ENCODE measurements around the gene CD2BP2.
"Not testable (repeated sequence)": the region's sequence is repeated elsewhere in the genome, so short reads cannot be mapped to it uniquely, and the experiment has no call there.

The CD2BP2 gene

DNA sequence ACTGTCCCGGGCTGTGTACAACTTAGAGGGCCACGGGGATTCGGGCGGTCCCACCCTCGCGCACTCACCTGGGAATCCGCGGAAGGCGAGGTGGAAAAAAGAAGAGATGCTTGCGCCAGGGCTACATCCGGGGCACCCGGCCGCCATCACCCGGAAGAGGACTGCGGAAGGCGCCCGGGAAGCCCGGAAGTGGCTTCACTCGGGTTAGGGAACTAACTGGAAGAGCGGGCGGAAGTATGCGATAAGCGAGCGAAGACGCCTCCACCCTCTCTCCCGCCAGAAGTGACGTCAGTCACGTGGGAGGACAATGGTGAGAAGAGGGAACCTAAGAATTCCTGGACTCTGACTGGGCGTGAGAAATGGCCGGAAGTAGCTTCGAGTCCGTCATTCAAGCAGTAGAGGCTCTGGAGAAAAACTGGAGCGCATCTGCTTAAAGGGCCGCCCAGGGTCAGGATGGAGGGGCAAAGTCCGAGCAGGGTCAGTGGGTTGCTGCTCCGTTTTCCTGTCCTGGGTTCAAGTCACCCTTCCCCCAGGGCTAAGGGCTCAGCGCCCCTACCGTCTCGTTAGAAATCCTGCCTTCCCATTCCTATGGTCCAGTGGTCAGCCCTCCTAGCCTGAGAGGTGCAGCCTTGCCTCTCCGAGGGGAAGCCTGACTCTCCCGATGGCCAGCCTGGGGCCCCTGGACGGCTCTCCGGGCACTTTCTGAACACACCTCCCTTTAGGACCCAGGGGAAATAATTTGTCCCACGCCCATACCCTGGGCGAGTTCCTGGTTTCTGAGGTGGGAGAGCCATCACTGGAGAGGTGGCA is at the start of gene CD2BP2:
TSS of gene CD2BP2 (minus strand) at position 165 of the 810 bp plus-strand sequence. CDS start 627 bp downstream, outside the sequence.
- peak; percentile 94 for DNase-seq (ENCODE audit: low spot score)
- TF ChIP-seq, protein P1, sequence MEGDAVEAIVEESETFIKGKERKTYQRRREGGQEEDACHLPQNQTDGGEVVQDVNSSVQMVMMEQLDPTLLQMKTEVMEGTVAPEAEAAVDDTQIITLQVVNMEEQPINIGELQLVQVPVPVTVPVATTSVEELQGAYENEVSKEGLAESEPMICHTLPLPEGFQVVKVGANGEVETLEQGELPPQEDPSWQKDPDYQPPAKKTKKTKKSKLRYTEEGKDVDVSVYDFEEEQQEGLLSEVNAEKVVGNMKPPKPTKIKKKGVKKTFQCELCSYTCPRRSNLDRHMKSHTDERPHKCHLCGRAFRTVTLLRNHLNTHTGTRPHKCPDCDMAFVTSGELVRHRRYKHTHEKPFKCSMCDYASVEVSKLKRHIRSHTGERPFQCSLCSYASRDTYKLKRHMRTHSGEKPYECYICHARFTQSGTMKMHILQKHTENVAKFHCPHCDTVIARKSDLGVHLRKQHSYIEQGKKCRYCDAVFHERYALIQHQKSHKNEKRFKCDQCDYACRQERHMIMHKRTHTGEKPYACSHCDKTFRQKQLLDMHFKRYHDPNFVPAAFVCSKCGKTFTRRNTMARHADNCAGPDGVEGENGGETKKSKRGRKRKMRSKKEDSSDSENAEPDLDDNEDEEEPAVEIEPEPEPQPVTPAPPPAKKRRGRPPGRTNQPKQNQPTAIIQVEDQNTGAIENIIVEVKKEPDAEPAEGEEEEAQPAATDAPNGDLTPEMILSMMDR (IDR thresholded peaks at IDR 0.05; ENCODE audit: extremely low read depth, missing control alignments): no peak

DNA sequence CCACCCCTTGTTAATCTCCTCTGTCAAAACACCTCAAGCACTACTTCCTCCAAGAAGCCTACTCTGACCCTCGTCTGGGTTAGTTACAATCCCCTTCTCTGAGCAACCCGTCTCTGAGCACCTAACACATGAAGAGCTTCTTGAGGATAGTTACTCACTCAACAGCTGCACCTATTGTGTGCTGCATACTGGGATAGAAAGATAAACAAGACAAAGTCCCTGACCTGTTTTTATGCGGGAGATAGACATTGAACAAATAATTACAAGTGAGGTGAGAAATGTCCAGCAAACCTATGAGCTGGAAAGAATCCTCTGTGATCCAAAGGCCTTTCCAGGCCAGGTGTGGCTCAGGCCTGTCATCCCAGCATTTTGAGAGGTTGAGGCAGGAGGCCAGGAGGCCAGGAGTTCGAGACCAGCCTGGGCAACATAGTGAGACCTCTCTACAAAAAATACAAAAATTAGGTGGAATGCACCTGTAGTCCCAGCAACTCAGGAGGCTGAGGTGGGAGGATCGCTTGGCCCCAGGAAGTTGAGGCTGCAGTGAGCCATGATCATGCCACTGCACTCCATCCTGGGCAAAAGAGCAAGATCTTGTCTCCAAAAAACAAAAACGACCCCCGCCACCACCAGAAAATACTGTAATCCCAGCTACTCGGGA is 46.8 kb upstream of the CD2BP2 start:
- TF ChIP-seq, protein P1 (IDR thresholded peaks at IDR 0.05; ENCODE audit: extremely low read depth, missing control alignments): no peak
- no peak for DNase-seq (ENCODE audit: low spot score)

DNA sequence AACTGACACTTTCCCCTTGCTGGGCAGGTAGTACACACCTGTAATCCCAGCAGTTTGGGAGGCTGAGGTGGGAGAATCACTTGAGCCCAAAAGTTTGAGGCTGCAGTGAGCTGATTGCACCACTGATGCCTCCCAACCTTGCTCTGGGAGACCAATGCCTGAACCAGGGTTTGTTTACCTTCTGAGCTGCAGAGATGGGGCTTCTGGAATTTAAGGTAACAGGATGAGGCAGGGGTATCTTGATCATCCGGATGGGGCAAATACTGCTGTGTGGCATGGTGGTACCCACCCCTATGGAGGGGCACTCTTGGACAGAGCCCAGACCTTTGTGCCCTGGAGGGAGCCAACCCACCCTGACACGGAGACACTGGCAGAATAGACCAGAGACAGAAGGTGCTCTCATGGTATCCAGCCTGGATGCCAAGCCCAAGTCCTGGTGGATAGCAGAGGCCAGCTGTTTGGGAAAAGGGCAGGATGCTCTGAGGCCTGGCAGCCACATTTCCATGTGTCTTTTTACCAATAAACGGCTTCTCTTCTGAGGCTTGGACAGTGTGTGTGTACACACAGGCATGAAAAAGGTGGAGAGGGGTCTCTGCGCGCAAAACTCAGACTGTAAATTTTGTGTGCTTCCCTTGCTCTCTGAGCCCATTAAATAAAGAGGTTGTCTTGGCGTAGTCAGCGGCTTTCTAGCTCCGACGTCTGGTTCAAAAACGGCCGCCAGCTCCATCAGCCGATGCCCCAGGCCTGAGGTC is 44.5 kb upstream of the CD2BP2 start:
- no peak for DNase-seq (ENCODE audit: low spot score)
- TF ChIP-seq, protein P1 (IDR thresholded peaks at IDR 0.05; ENCODE audit: extremely low read depth, missing control alignments): no peak

DNA sequence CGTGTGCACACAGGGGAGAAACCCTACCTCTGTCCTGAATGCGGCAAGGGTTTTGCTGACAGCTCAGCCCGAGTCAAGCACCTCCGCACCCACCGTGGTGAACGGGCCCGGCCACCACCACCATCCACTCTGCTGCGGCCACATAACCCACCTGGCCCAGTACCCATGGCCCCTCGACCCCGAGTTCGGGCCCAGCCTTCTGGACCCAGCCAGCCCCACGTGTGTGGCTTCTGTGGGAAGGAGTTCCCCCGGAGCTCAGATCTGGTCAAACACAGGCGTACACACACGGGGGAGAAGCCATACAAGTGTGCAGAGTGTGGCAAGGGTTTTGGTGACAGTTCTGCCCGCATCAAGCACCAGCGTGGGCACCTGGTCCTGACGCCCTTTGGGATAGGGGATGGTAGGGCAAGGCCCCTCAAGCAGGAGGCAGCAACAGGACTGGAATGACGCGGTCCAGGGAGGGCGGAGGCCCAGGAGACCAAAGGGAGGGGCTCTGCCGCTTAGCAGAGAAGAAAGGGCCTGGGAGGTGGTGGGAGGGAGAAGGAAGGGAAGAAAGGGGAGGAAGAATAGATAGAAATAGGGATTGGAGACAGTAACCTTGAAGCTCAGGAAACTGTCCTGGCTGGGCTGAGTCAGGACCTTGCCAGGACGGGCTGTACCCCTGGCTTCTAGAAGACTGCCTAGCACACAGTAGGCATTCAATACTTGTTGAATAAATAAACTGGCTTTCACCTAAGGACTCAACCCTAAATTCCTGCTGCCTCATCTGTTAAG is 43.7 kb upstream of the CD2BP2 start:
- no peak for DNase-seq (ENCODE audit: low spot score)
- TF ChIP-seq, protein P1 (IDR thresholded peaks at IDR 0.05; ENCODE audit: extremely low read depth, missing control alignments): no peak

DNA sequence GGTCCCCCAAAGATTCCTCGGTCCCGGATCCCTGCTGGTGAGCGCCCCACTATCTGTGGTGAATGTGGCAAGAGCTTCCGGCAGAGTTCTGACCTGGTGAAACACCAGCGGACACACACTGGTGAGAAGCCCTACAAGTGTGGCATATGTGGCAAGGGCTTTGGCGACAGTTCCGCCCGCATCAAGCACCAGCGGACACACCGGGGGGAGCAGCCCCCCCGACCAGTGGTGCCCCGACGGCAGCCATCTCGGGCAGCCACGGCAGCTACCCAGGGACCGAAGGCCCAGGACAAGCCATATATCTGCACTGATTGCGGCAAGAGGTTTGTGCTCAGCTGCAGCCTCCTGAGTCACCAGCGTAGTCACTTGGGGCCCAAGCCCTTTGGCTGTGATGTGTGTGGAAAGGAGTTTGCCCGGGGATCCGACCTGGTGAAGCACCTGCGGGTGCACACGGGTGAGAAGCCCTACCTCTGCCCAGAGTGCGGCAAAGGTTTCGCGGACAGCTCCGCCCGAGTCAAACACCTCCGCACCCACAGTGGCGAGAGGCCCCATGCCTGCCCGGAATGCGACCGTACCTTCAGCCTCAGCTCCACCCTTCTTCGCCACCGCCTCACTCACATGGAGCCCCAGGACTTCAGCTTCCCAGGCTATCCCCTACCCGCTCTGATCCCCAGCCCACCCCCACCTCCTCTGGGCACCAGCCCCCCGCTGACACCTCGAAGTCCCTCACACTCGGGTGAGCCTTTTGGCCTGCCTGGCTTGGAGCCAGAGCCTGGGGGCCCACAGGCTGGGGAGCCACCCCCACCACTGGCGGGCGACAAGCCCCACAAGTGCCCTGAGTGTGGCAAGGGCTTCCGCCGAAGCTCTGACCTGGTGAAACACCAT is 42.9 kb upstream of the CD2BP2 start:
- no peak for DNase-seq (ENCODE audit: low spot score)
- TF ChIP-seq, protein P1 (IDR thresholded peaks at IDR 0.05; ENCODE audit: extremely low read depth, missing control alignments): no peak

DNA sequence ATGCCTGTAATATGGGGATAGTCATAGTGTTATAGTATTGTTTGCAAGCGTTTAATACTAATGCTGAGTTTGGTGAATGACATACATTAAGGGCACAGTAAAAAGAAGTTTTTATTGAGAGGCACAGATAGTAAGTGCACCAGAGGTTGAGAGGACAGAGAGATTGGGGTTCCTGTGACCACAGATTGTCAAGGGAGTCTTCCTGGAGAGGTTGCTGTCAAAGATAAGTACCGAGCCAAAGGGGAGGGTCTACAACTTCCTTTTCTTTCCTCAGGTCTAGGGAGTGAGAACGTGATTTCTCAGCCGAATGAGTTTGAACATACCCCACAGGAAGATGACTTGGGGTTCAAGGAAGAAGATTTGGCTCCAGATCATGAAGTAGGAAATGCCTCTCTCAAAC is 41.9 kb upstream of the CD2BP2 start:
- TF ChIP-seq, protein P1 (IDR thresholded peaks at IDR 0.05; ENCODE audit: extremely low read depth, missing control alignments): no peak
- DNase-seq (ENCODE audit: low spot score): no peak

DNA sequence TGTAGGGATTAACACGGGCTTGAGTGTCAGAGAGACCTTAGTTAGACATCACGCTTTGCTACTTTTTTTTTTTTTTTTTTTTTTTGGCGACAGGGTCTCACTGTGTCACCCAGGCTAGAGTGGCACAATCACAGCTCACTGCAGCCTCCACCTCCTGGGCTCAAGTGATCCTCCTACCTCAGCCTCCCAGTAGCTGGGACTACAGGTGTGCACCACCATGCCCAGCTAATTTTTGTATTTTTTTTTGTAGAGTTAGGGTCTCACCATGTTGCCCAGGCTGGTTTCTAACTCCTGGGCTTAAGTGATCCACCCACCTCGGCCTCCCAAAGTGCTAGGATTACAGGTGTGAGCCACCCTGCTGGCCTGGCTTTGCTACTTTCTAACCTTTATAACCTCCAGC is 41.5 kb upstream of the CD2BP2 start:
- DNase-seq (ENCODE audit: low spot score): not testable (repeated sequence)

Measured in GM20000 (cell line).